H1 (cell line): Measurements from ENCODE around the gene CFAP221. TPM values are rescaled to one million over a fixed set of nuclear protein-coding genes. Genes with fewer than 3 reads are reported as not detected.

Experiments used
- CTCF ChIA-PET: fragments of 300-600 bp; sonication (Branson Sonifier 250); formaldehyde crosslinking; loops from one replicate; lab custom pipeline; 2021; ENCODE audit not compliant: partially characterized antibody; lab: Charles Lee
- POLR2A ChIA-PET: fragments of 300-600 bp; sonication (Branson Sonifier 250); formaldehyde crosslinking; loops from one replicate; lab custom pipeline; 2021; ENCODE audit warnings: inconsistent platforms; ENCODE audit not compliant: partially characterized antibody; lab: Charles Lee
- DNase-seq, 2 experiments: peaks; one replicate each; pipeline versions ENCODE4 v3.0.0 to v3.0.0-alpha.2; 2010 to 2022; ENCODE audit warnings: low spot score in 2 of 2, low read depth in 1 of 2, mixed read lengths in 1 of 2
- FAIRE-seq: peaks from 2 replicates; lab custom pipeline; 2011; peaks lifted over from hg19 to GRCh38; lab: Jason Lieb, UNC
- H2AFZ ChIP-seq: 2 replicates; pipeline ENCODE4 v1.8.1; 2012; ENCODE audit warnings: low read length, inconsistent platforms
- H2AK5ac ChIP-seq: 2 replicates; pipeline ENCODE4 v1.6.1; 2013; ENCODE audit warnings: low read depth, low read length
- H2BK120ac ChIP-seq: replicated peaks from 2 replicates; pipeline ENCODE3; 2013; ENCODE audit warnings: low read depth, low read length, inconsistent platforms
- H2BK12ac ChIP-seq: 2 replicates; pipeline ENCODE4 v1.6.1; 2013; ENCODE audit warnings: low read depth, low read length
- H2BK15ac ChIP-seq: 2 replicates; pipeline ENCODE4 v1.6.1; 2013; ENCODE audit warnings: low read length
- H2BK20ac ChIP-seq: 2 replicates; pipeline ENCODE4 v1.6.1; 2013; ENCODE audit warnings: low read length
- H2BK5ac ChIP-seq: 2 replicates; pipeline ENCODE4 v1.6.1; 2013; ENCODE audit warnings: low read depth, low read length
- H3K14ac ChIP-seq: 2 replicates; pipeline ENCODE4 v1.6.1; 2013; ENCODE audit warnings: inconsistent platforms; ENCODE audit not compliant: insufficient read length
- H3K18ac ChIP-seq: 2 replicates; pipeline ENCODE4 v1.6.1; 2013; ENCODE audit warnings: low read length; ENCODE audit errors: extremely low read depth
- H3K23ac ChIP-seq: 2 replicates; pipeline ENCODE4 v1.6.1; 2013; ENCODE audit warnings: inconsistent platforms; ENCODE audit not compliant: insufficient read length
- H3K23me2 ChIP-seq: 2 replicates; pipeline ENCODE4 v1.6.1; 2013; ENCODE audit warnings: low read depth, low read length
- H3K27ac ChIP-seq: 2 replicates; pipeline ENCODE4 v1.6.1; 2011; ENCODE audit warnings: low read depth, low read length, inconsistent platforms
- H3K27me3 ChIP-seq, 4 experiments: replicated peaks in 1 of 4; 1 replicate in 1 of 4; 2 replicates in 3 of 4; pipeline versions ENCODE4 v1.6.1 to v1.8.1; 2011 to 2013; ENCODE audit warnings: low read length in 3 of 4, mild to moderate bottlenecking in 3 of 4, inconsistent platforms in 2 of 4, mixed read lengths in 2 of 4, moderate library complexity in 1 of 4; ENCODE audit not compliant: control insufficient read depth in 3 of 4, insufficient read depth in 3 of 4; ENCODE audit errors: extremely low read depth in 1 of 4
- H3K36me3 ChIP-seq, 4 experiments: 2 replicates each; pipeline versions ENCODE4 v1.6.1 to v1.8.1; 2011 to 2013; ENCODE audit warnings: mild to moderate bottlenecking in 4 of 4, low read length in 3 of 4, moderate library complexity in 2 of 4, control low read depth in 1 of 4, inconsistent platforms in 1 of 4; ENCODE audit not compliant: insufficient read depth in 4 of 4, control insufficient read depth in 2 of 4
- H3K4ac ChIP-seq: replicated peaks from 2 replicates; pipeline ENCODE3; 2013; ENCODE audit warnings: low read length, low read depth, mixed read lengths, inconsistent platforms; ENCODE audit not compliant: insufficient read length
- H3K4me1 ChIP-seq, 4 experiments: replicated peaks in 1 of 4; 1 replicate in 1 of 4; 2 replicates in 3 of 4; pipeline versions ENCODE4 v1.6.1 to v1.8.1; 2011 to 2013; ENCODE audit warnings: low read length in 3 of 4, inconsistent platforms in 2 of 4, mixed read lengths in 1 of 4; ENCODE audit not compliant: insufficient read depth in 4 of 4, control insufficient read depth in 3 of 4
- H3K4me2 ChIP-seq, 2 experiments: 2 replicates each; pipeline versions ENCODE4 v1.6.1 to v1.8.1; 2011 to 2013; ENCODE audit warnings: low read depth in 2 of 2, low read length in 2 of 2, control low read depth in 1 of 2, inconsistent platforms in 1 of 2, mild to moderate bottlenecking in 1 of 2; ENCODE audit not compliant: insufficient read depth in 1 of 2
- H3K4me3 ChIP-seq, 4 experiments: fragments of 200-600, 300-600 bp in 1 of 4; sonication (generic), shearing (Covaris generic), sonication (Bioruptor Twin) in 1 of 4; 2 replicates each; pipeline versions ENCODE4 v1.5.1 to v1.8.1; 2011 to 2016; ENCODE audit warnings: low read length in 4 of 4, low read depth in 3 of 4, control low read depth in 2 of 4, inconsistent platforms in 2 of 4, mild to moderate bottlenecking in 2 of 4, mixed read lengths in 1 of 4, moderate library complexity in 1 of 4; ENCODE audit not compliant: insufficient read depth in 2 of 4; ENCODE audit errors: extremely low read depth in 1 of 4
- H3K56ac ChIP-seq: replicated peaks from 2 replicates; pipeline ENCODE3; 2013; ENCODE audit warnings: low read depth, mild to moderate bottlenecking, mixed read lengths, low read length, inconsistent platforms; ENCODE audit not compliant: insufficient read length
- H3K79me1 ChIP-seq: 2 replicates; pipeline ENCODE4 v1.6.1; 2013; ENCODE audit warnings: low read depth, low read length, control low read depth
- H3K79me2 ChIP-seq, 2 experiments: 2 replicates each; pipeline versions ENCODE4 v1.6.1 to v1.8.1; 2012 to 2013; ENCODE audit warnings: low read length in 2 of 2, mild to moderate bottlenecking in 2 of 2, inconsistent platforms in 1 of 2; ENCODE audit not compliant: insufficient read depth in 2 of 2, control insufficient read depth in 1 of 2
- H3K9ac ChIP-seq, 4 experiments: replicated peaks in 1 of 4; 1 replicate in 1 of 4; 2 replicates in 3 of 4; pipeline versions ENCODE4 v1.6.1 to v1.8.1; 2011 to 2013; ENCODE audit warnings: low read depth in 3 of 4, low read length in 3 of 4, control low read depth in 2 of 4, mild to moderate bottlenecking in 2 of 4, moderate library complexity in 2 of 4, inconsistent platforms in 1 of 4; ENCODE audit errors: extremely low read depth in 1 of 4
- H3K9me3 ChIP-seq, 2 experiments: 2 replicates each; pipeline versions ENCODE4 v1.6.1 to v1.8.1; 2012 to 2013; ENCODE audit warnings: mild to moderate bottlenecking in 2 of 2, moderate library complexity in 2 of 2, control low read depth in 1 of 2, inconsistent platforms in 1 of 2, low read depth in 1 of 2, low read length in 1 of 2, mixed read lengths in 1 of 2; ENCODE audit not compliant: insufficient read depth in 2 of 2
- H4K20me1 ChIP-seq, 2 experiments: replicated peaks in 1 of 2; 2 replicates each; pipeline versions ENCODE3 to v1.8.1; 2011 to 2013; ENCODE audit warnings: inconsistent platforms in 2 of 2, low read length in 2 of 2, mild to moderate bottlenecking in 1 of 2; ENCODE audit not compliant: insufficient read depth in 2 of 2, control insufficient read depth in 1 of 2
- H4K5ac ChIP-seq: 2 replicates; pipeline ENCODE4 v1.6.1; 2013; ENCODE audit warnings: low read length, low read depth, mixed read lengths, inconsistent platforms; ENCODE audit not compliant: insufficient read length
- H4K8ac ChIP-seq: 2 replicates; pipeline ENCODE4 v1.8.0; 2013; ENCODE audit warnings: mild to moderate bottlenecking, moderate library complexity, low read length, inconsistent platforms; ENCODE audit not compliant: insufficient read depth; ENCODE audit errors: extremely low read depth
- H4K91ac ChIP-seq: replicated peaks from 2 replicates; pipeline ENCODE3; 2013; ENCODE audit warnings: low read length, mixed read lengths, inconsistent platforms; ENCODE audit not compliant: insufficient read length
- RAD21 ChIP-seq, 2 experiments: IDR thresholded peaks in 1 of 2; conservative IDR thresholded peaks in 1 of 2; 2 replicates each; pipeline ENCODE4 v1.6.1; 2011; ENCODE audit warnings: low read depth in 2 of 2, low read length in 2 of 2, improper control_type of control experiment in 1 of 2, inconsistent platforms in 1 of 2, mild to moderate bottlenecking in 1 of 2, moderate library complexity in 1 of 2
- WGBS, 2 experiments: shearing (Covaris generic) in 1 of 2; methylation state at CpG; one replicate each; pipeline versions ENCODE4 v1.1.6 to v1.1.7; 2013 to 2015; ENCODE audit warnings: low lambda C conversion rate in 2 of 2, mixed read lengths in 2 of 2, inconsistent platforms in 1 of 2, low coverage in 1 of 2, missing lambda C conversion rate in 1 of 2; ENCODE audit not compliant: insufficient replicate concordance in 2 of 2, insufficient coverage in 1 of 2, insufficient read length in 1 of 2; ENCODE audit errors: extremely low coverage in 1 of 2, missing lambda C conversion rate in 1 of 2; 5-methylcytosine and 5-hydroxymethylcytosine counted together
- polyA plus RNA-seq, 7 experiments: library from polyadenylated mRNA; depleted of rRNA in 3 of 7; stranded (reverse) in 5 of 7; unstranded in 2 of 7; fragments of >200 nt in 5 of 7; fragments of 200-250 nt in 2 of 7; gene quantifications; 1 replicate in 5 of 7; 2 replicates in 1 of 7; 4 replicates in 1 of 7; pipeline versions ENCODE4 v1.2.1 to v1.2.3, GENCODE V29; 2011 to 2013; ENCODE audit warnings: missing spikeins in 2 of 7, mixed read lengths in 2 of 7
- total RNA-seq: library from RNA; stranded (reverse); fragmentation: NEBNext Ultra II Directional; extraction: Animal tissue kit (Norgen Biotek cat#: 25700); gene quantifications from 2 replicates; pipeline ENCODE4 v1.2.1, GENCODE V29; 2021

The CFAP221 gene
- total and polyA plus RNA-seq, 2 of the 8 experiments (the other 6 are each of a cell fraction or from before 2014, with no cell fraction given): 0.14 to 0.71 TPM

- no peak for DNase-seq
- Histone ChIP-seq H3K9ac (no peak overlapping the region), H2BK5ac (no peak overlapping the region)
- POLR2A ChIA-PET: interaction anchor here (1.0 kb wide), 1 partner anchor 10 kb away, joined by 3 read pairs; the partner anchor contains the start of gene TMEM177
- TF ChIP-seq RAD21 (IDR thresholded peaks at IDR 0.05 in 1 of 2, conservative IDR thresholded peaks at IDR 0.05 in 1 of 2; ENCODE audit: low read depth in 2 of 2, low read length in 2 of 2): no peak
- TF ChIP-seq, all 59 proteins: peak for 0
- Histone ChIP-seq H3K27me3 (no peaks in the 10 kb centered on the region), H2AFZ (no peak overlapping the region), H4K20me1 (peaks cover 0 to 5% of the 10 kb centered on the region in 2 experiments), H3K4me3 (no peak overlapping the region), H3K23ac (no peak overlapping the region), H3K18ac (no peak overlapping the region), H3K27ac (no peak overlapping the region), H2BK120ac (no peak overlapping the region), H3K56ac (no peak overlapping the region), H3K4ac (no peak overlapping the region), H3K79me2 (no peaks in the 10 kb centered on the region), H3K23me2 (peaks cover 2% of the 10 kb centered on the region; the same call in 1 of the 2 replicates), H4K91ac (no peak overlapping the region), H3K36me3 (no peaks in the 10 kb centered on the region; a peak in 3 of 8 replicates), H3K9me3 (no peaks in the 10 kb centered on the region), H4K8ac (no peak overlapping the region), H4K5ac (no peak overlapping the region), H3K79me1 (no peaks in the 10 kb centered on the region; the same call in 1 of the 2 replicates), H3K4me2 (no peak overlapping the region), H2BK20ac (no peak overlapping the region), H3K4me1 (peaks cover 0 to 5% (median under 1%) of the 10 kb centered on the region in 4 experiments; a peak in 4 of 7 replicates), H3K14ac (no peak overlapping the region), H2AK5ac (no peak overlapping the region), H2BK12ac (no peak overlapping the region), H2BK15ac (no peak overlapping the region)
- 96% methylated on average over 12 of the region's 12 CpGs; no CpG with 5 or more reads in 1 of the 2 experiments for WGBS, 2 experiments
- CTCF ChIA-PET: no interaction called here
- no peak for FAIRE-seq
Observed at GRCh38 chr2:119688616-119689015, 144.4 kb downstream of the CFAP221 start.
